Esophagus muscularis mucosa (tissue), 3 donors: ENCODE results near the gene LRRFIP2.

Experiments used
- CTCF ChIP-seq, 3 experiments: fragments of 200-600 bp in 2 of 3; fragments of 450-650 bp in 1 of 3; sonication (generic) in 2 of 3; IDR thresholded peaks; one replicate each; pipeline ENCODE4 v1.5.1; 2017 to 2019; ENCODE audit warnings: antibody characterized with exemption in 3 of 3, mild to moderate bottlenecking in 2 of 3, moderate library complexity in 1 of 3
- EP300 ChIP-seq: sonication (generic); formaldehyde crosslinking; IDR thresholded peaks from one replicate; pipeline ENCODE4 v1.6.1; 2017; ENCODE audit warnings: antibody characterized with exemption

GRCh38 chr3:37129871-37130270 lies 44.5 kb downstream of the LRRFIP2 start:
- TF ChIP-seq CTCF (IDR thresholded peaks at IDR 0.05) (no peak), EP300 (no peak)
